Large intestine (tissue), 3 donors: ENCODE data around the gene ACYP2. TPM values are rescaled to one million over a fixed set of nuclear protein-coding genes. Genes with fewer than 3 reads are reported as not detected.
"Not testable (repeated sequence)": the region's sequence is repeated elsewhere in the genome, so short reads cannot be mapped to it uniquely, and the experiment has no call there.

Experiments used
- DNase-seq, 2 donors: peaks; one replicate each; pipeline versions ENCODE4 v3.0.0 to v3.0.0-alpha.2; 2013
- H3K27ac ChIP-seq: one replicate; pipeline ENCODE4 v1.5.1; 2013; ENCODE audit warnings: low read length
- H3K27me3 ChIP-seq: 2 replicates; pipeline ENCODE4 v1.6.1; 2013; ENCODE audit warnings: low read length; ENCODE audit not compliant: control insufficient read depth, insufficient read depth
- H3K36me3 ChIP-seq: 2 replicates; pipeline ENCODE4 v1.6.1; 2013; ENCODE audit warnings: low read length; ENCODE audit not compliant: control insufficient read depth, insufficient read depth
- H3K4me1 ChIP-seq: one replicate; pipeline ENCODE4 v1.6.1; 2013; ENCODE audit warnings: low read length; ENCODE audit not compliant: control insufficient read depth, insufficient read depth
- H3K4me3 ChIP-seq: one replicate; pipeline ENCODE4 v1.5.1; 2013; ENCODE audit warnings: low read length
- H3K9me3 ChIP-seq: one replicate; pipeline ENCODE4 v1.6.1; 2013; ENCODE audit warnings: mild to moderate bottlenecking, low read depth, low read length, moderate library complexity; ENCODE audit not compliant: control insufficient read depth
- WGBS: methylation state at CpG from one replicate; pipeline ENCODE4 v1.1.5; 2013; ENCODE audit warnings: low lambda C conversion rate; ENCODE audit not compliant: insufficient coverage; 5-methylcytosine and 5-hydroxymethylcytosine counted together
- polyA plus RNA-seq: library from polyadenylated mRNA; unstranded; fragments of 120-200 nt; gene quantifications from one replicate; pipeline ENCODE4 v1.2.1, GENCODE V29; 2013

The ACYP2 gene
- polyA plus RNA-seq, 1 donor, result 13.5 TPM

GRCh38 chr2:54317973-54318372 is 202.6 kb downstream of the ACYP2 start:
- H3K27ac ChIP-seq, result no peak overlapping the region
- no peaks in the 10 kb centered on the region for H3K4me1 ChIP-seq
- no peaks in the 10 kb centered on the region for H3K27me3 ChIP-seq
- no peaks in the 10 kb centered on the region for H3K36me3 ChIP-seq
- no peak overlapping the region for H3K4me3 ChIP-seq
- no peaks in the 10 kb centered on the region for H3K9me3 ChIP-seq
- no CpG with 5 or more reads among the region's 2 CpGs for WGBS
- DNase-seq, result no peak

- H3K27me3 ChIP-seq, result no peaks in the 10 kb centered on the region
- H3K4me3 ChIP-seq, result no peak overlapping the region
- no peak overlapping the region for H3K27ac ChIP-seq
- no peaks in the 10 kb centered on the region for H3K36me3 ChIP-seq
- no peak for DNase-seq
- H3K9me3 ChIP-seq, result no peaks in the 10 kb centered on the region
- no peaks in the 10 kb centered on the region for H3K4me1 ChIP-seq
- WGBS, result no CpG with 5 or more reads among the region's 8 CpGs
These were observed 203.4 kb downstream of the ACYP2 start for GRCh38 chr2:54318821-54319220.

GRCh38 chr2:54321047-54321446 is 205.6 kb downstream of the ACYP2 start:
- H3K27me3 ChIP-seq, result no peaks in the 10 kb centered on the region
- H3K27ac ChIP-seq, result no peak overlapping the region
- peaks cover 8% of the 10 kb centered on the region for H3K9me3 ChIP-seq
- 83% methylated on average over 2 of the region's 2 CpGs for WGBS
- H3K4me3 ChIP-seq, result no peak overlapping the region
- no peaks in the 10 kb centered on the region for H3K4me1 ChIP-seq
- H3K36me3 ChIP-seq, result no peaks in the 10 kb centered on the region
- no peak for DNase-seq

GRCh38 chr2:54324517-54324916 is 209.1 kb downstream of the ACYP2 start:
- H3K4me3 ChIP-seq, DNase-seq, H3K4me1 ChIP-seq, H3K27me3 ChIP-seq, H3K9me3 ChIP-seq, H3K27ac ChIP-seq, H3K36me3 ChIP-seq: not testable (repeated sequence)
- WGBS, result 30% methylated on average over 2 of the region's 2 CpGs

GRCh38 chr2:54325148-54325547 is 209.7 kb downstream of the ACYP2 start:
- H3K4me3 ChIP-seq, result no peak overlapping the region
- DNase-seq, result no peak
- H3K9me3 ChIP-seq, result peaks cover 8% of the 10 kb centered on the region
- WGBS, result no CpG with 5 or more reads among the region's 1 CpG
- H3K27ac ChIP-seq, result no peak overlapping the region
- no peaks in the 10 kb centered on the region for H3K4me1 ChIP-seq
- no peaks in the 10 kb centered on the region for H3K27me3 ChIP-seq
- no peaks in the 10 kb centered on the region for H3K36me3 ChIP-seq

GRCh38 chr2:54329482-54330161 is 214.2 kb downstream of the ACYP2 start:
- H3K27me3 ChIP-seq, result peaks cover 15% of the 10 kb centered on the region
- H3K4me3 ChIP-seq, result peak overlapping the region; percentile 63
- DNase-seq, result peak in 1 of 2 donors; percentile 13
- H3K27ac ChIP-seq, result no peak overlapping the region
- H3K4me1 ChIP-seq, result no peaks in the 10 kb centered on the region
- peaks cover 8% of the 10 kb centered on the region for H3K9me3 ChIP-seq
- WGBS, result no CpG with 5 or more reads among the region's 5 CpGs
- H3K36me3 ChIP-seq, result no peaks in the 10 kb centered on the region

- Histone ChIP-seq H3K4me3 (peak overlapping the region; percentile 63), H3K9me3 (peaks cover 4% of the 10 kb centered on the region), H3K36me3 (no peaks in the 10 kb centered on the region), H3K27me3 (peaks cover 15% of the 10 kb centered on the region), H3K4me1 (no peaks in the 10 kb centered on the region), H3K27ac (peak overlapping the region; percentile 59)
- peak; percentile 95 for DNase-seq
- no CpG with 5 or more reads among the region's 50 CpGs for whole genome bisulfite sequencing
These were observed 214.9 kb downstream of the ACYP2 start for GRCh38 chr2:54330162-54330925.

- H3K4me3 ChIP-seq, result peak overlapping the region; percentile 63
These were observed 215.8 kb downstream of the ACYP2 start for GRCh38 chr2:54330926-54331835.

GRCh38 chr2:54332386-54332785 is 217.0 kb downstream of the ACYP2 start:
- peaks cover 15% of the 10 kb centered on the region for H3K27me3 ChIP-seq
- 100% methylated on average over 3 of the region's 3 CpGs for WGBS
- no peak for DNase-seq
- no peaks in the 10 kb centered on the region for H3K4me1 ChIP-seq
- no peaks in the 10 kb centered on the region for H3K9me3 ChIP-seq
- no peaks in the 10 kb centered on the region for H3K36me3 ChIP-seq
- H3K4me3 ChIP-seq, result no peak overlapping the region
- no peak overlapping the region for H3K27ac ChIP-seq

More at GRCh38 chr2:54330926-54331835, 215.8 kb downstream of the ACYP2 start:
- H3K9me3 ChIP-seq, result no peaks in the 10 kb centered on the region
- no peaks in the 10 kb centered on the region for H3K4me1 ChIP-seq
- 25% methylated on average over 2 of the region's 17 CpGs for WGBS
- no peak for DNase-seq
- peaks cover 15% of the 10 kb centered on the region for H3K27me3 ChIP-seq
- H3K36me3 ChIP-seq, result no peaks in the 10 kb centered on the region
- H3K27ac ChIP-seq, result no peak overlapping the region
